Myocyte (in vitro differentiated cells): ENCODE data around the gene G6PC3. TPM values are rescaled to one million over a fixed set of nuclear protein-coding genes. Genes with fewer than 3 reads are reported as not detected.

Experiments used
- DNase-seq: peaks from one replicate; pipeline ENCODE4 v3.0.0-alpha.2; 2012; ENCODE audit warnings: low read depth
- total RNA-seq: library from RNA; depleted of rRNA; stranded (reverse); fragments of >200 nt; gene quantifications from 2 replicates; pipeline ENCODE4 v1.2.3, GENCODE V29; 2014

Gene G6PC3
- total RNA-seq, 1 donor from 2014 or later, result 44.6 TPM

GRCh38 chr17:44059101-44059892, 11.2 kb upstream of the G6PC3 start:
- DNase-seq, result no peak

GRCh38 chr17:44061446-44061845, 9.1 kb upstream of the G6PC3 start:
- no peak for DNase-seq

GRCh38 chr17:44062871-44063270, 7.7 kb upstream of the G6PC3 start:
- DNase-seq, result no peak

- DNase-seq, result no peak
Observed at GRCh38 chr17:44063704-44064639, 6.6 kb upstream of the G6PC3 start.

GRCh38 chr17:44065668-44066203, 4.8 kb upstream of the G6PC3 start:
- DNase-seq, result peak; percentile 6

GRCh38 chr17:44066204-44066930, 4.2 kb upstream of the G6PC3 start, which contains the start of gene LSM12:
LSM12 (minus strand) TSS chr17:44066671; CDS start chr17:44066587, 84 bp downstream.
- peak; percentile 88 for DNase-seq

GRCh38 chr17:44067545-44067940, 3.0 kb upstream of the G6PC3 start:
- DNase-seq, result no peak

GRCh38 chr17:44069974-44070454, 521 bp upstream of the G6PC3 start:
- no peak for DNase-seq

GRCh38 chr17:44071198-44071520, 624 bp downstream of the G6PC3 start:
- no peak for DNase-seq

GRCh38 chr17:44071772-44072171, 1.2 kb downstream of the G6PC3 start:
- peak; percentile 4 for DNase-seq

GRCh38 chr17:44074231-44074910, 3.8 kb downstream of the G6PC3 start:
- peak; percentile 59 for DNase-seq

GRCh38 chr17:44074911-44075285, 4.4 kb downstream of the G6PC3 start:
- DNase-seq, result peak; percentile 43

GRCh38 chr17:44075598-44076293, 5.2 kb downstream of the G6PC3 start:
- peak; percentile 37 for DNase-seq

- DNase-seq, result peak; percentile 5
Observed at GRCh38 chr17:44076716-44077594, 6.4 kb downstream of the G6PC3 start.

- no peak for DNase-seq
Observed at GRCh38 chr17:44077595-44077909, 7.0 kb downstream of the G6PC3 start.

GRCh38 chr17:44078412-44078811, 7.9 kb downstream of the G6PC3 start:
- no peak for DNase-seq

GRCh38 chr17:44079877-44080821, 9.6 kb downstream of the G6PC3 start:
- no peak for DNase-seq

GRCh38 chr17:44081681-44082080, 11.1 kb downstream of the G6PC3 start:
- no peak for DNase-seq
